NCI-H128 (cell line): ENCODE data around the gene PLSCR5.
A peak's percentile ranks its signal among the peaks of the same experiment; 100 is the strongest.

Source experiments
- DNase-seq: peaks from one replicate; lab custom pipeline; 2025; ENCODE audit not compliant: unreplicated experiment; lab: John Stamatoyannopoulos, UW

PLSCR5 gene

GRCh38 chr3:146589899-146590508 is 15.1 kb downstream of the PLSCR5 start:
- peak; percentile 1 for DNase-seq

GRCh38 chr3:146585156-146585555 is 20.0 kb downstream of the PLSCR5 start:
- no peak for DNase-seq

- no peak for DNase-seq
These were observed 23.1 kb downstream of the PLSCR5 start for GRCh38 chr3:146581951-146582467.

GRCh38 chr3:146581080-146581601 is 24.0 kb downstream of the PLSCR5 start:
- DNase-seq = no peak

GRCh38 chr3:146577662-146578061 is 27.5 kb downstream of the PLSCR5 start:
- DNase-seq = peak; percentile 5

- DNase-seq = no peak
These were observed 29.5 kb downstream of the PLSCR5 start for GRCh38 chr3:146575636-146576035.

- no peak for DNase-seq
These were observed 31.0 kb downstream of the PLSCR5 start for GRCh38 chr3:146574173-146574572.

GRCh38 chr3:146569314-146569713 is 35.8 kb downstream of the PLSCR5 start:
- DNase-seq = no peak

- DNase-seq = no peak
These were observed 39.0 kb downstream of the PLSCR5 start for GRCh38 chr3:146566138-146566537.

- DNase-seq = no peak
These were observed 43.3 kb downstream of the PLSCR5 start for GRCh38 chr3:146561879-146562278.

- no peak for DNase-seq
These were observed 43.7 kb downstream of the PLSCR5 start for GRCh38 chr3:146561463-146561862.

GRCh38 chr3:146560678-146561077 is 44.5 kb downstream of the PLSCR5 start:
- no peak for DNase-seq

- DNase-seq = no peak
These were observed 45.8 kb downstream of the PLSCR5 start for GRCh38 chr3:146559388-146559787.

GRCh38 chr3:146558781-146559180 is 46.4 kb downstream of the PLSCR5 start:
- DNase-seq = no peak

GRCh38 chr3:146557745-146558144 is 47.4 kb downstream of the PLSCR5 start:
- no peak for DNase-seq

- DNase-seq = no peak
These were observed 49.8 kb downstream of the PLSCR5 start for GRCh38 chr3:146555311-146555710.

GRCh38 chr3:146554151-146554760 is 50.9 kb downstream of the PLSCR5 start:
- DNase-seq = no peak

GRCh38 chr3:146550743-146551510 is 54.2 kb downstream of the PLSCR5 start:
- no peak for DNase-seq

GRCh38 chr3:146550070-146550615 is 55.0 kb downstream of the PLSCR5 start:
- no peak for DNase-seq

GRCh38 chr3:146547235-146547835 is 57.8 kb downstream of the PLSCR5 start:
- DNase-seq = no peak

- DNase-seq = no peak
These were observed 58.7 kb downstream of the PLSCR5 start for GRCh38 chr3:146546366-146546965.
